Heart left ventricle (tissue), 13 donors: ENCODE measurements around the gene ADGRB3.

Experiments
- POLR2A ChIP-seq, 2 donors: fragments of 450-650 bp; IDR thresholded peaks; one replicate each; pipeline ENCODE4 v1.6.1; 2017; ENCODE audit warnings: antibody characterized with exemption in 2 of 2, mild to moderate bottlenecking in 2 of 2, moderate library complexity in 2 of 2
- TF ChIP-seq, protein P1 (sequence below), 12 donors: fragments of 200-600 bp; sonication (generic) in 4 of 12; IDR thresholded peaks; one replicate each; pipeline versions ENCODE4 v1.5.0 to v1.8.0; 2018 to 2022; ENCODE audit warnings: antibody characterized with exemption in 12 of 12, mild to moderate bottlenecking in 5 of 12
- donor health status: ischemic (EF 13 %, LVEDD 7.1; RV severe dilation, severe dysfunction).
- donor health status: DM: no; HTN: yes; CAD: no.
- donor health status: DM: no; HTN: no; CAD: no.
- donor health status: ischemic (EF 25% LVEDD 6.9; RV normal size, moderate dysfunction).
- donor health status: ischemic (EF 25% LVEDD 5.7; RV mildly dilated, moderate dysfunction).
- donor health status: ischemic (EF 35%, LVEDD 5.7; RV mildly dilated, moderate dysfunction).
- donor health status: nonischemic (EF 11% LVEDD 7.7; RV severe dilation, severe dysfunction).
- donor health status: DM: yes; HTN: yes; CAD: no.
- donor health status: PGD.
- donor health status: ischemic (EF 29% LVEDD 5.4; RV normal size, mild dysfunction).
- donor health status: nonischemic (EF 23%, LVEDD 6.1; RV moderate dilation, normal function).

DNA sequence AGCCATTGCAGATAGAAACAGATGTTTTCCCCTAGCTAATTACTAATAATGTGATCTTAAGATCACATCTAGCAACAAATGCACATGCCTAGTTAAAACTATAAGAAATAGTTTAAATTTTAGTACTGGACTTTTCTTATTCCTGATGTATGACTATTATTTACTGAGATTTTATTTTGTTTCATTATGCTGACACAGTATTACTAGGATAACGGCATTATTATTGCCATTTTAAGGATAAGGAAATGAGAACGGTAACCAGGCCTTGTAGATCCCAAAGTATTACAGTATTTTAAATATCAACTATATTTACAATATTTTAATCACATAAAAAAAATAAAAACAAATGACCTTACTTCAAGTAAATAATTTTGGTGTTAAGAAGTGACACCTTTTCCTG, 240.3 kb downstream of the ADGRB3 start:
- TF ChIP-seq, protein P1, sequence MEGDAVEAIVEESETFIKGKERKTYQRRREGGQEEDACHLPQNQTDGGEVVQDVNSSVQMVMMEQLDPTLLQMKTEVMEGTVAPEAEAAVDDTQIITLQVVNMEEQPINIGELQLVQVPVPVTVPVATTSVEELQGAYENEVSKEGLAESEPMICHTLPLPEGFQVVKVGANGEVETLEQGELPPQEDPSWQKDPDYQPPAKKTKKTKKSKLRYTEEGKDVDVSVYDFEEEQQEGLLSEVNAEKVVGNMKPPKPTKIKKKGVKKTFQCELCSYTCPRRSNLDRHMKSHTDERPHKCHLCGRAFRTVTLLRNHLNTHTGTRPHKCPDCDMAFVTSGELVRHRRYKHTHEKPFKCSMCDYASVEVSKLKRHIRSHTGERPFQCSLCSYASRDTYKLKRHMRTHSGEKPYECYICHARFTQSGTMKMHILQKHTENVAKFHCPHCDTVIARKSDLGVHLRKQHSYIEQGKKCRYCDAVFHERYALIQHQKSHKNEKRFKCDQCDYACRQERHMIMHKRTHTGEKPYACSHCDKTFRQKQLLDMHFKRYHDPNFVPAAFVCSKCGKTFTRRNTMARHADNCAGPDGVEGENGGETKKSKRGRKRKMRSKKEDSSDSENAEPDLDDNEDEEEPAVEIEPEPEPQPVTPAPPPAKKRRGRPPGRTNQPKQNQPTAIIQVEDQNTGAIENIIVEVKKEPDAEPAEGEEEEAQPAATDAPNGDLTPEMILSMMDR (IDR thresholded peaks at IDR 0.05), result no peak
- no peak for TF ChIP-seq POLR2A (IDR thresholded peaks at IDR 0.05)
